RCC 7860 (cell line): Measurements from ENCODE around the gene BTN1A1.
"Not testable (repeated sequence)": the region's sequence is repeated elsewhere in the genome, so short reads cannot be mapped to it uniquely, and the experiment has no call there.

ENCODE experiments used
- DNase-seq: peaks from one replicate; pipeline ENCODE4 v3.0.0-alpha.2; 2015; ENCODE audit warnings: low spot score
- FAIRE-seq: peaks from 2 replicates; lab custom pipeline; 2012; peaks lifted over from hg19 to GRCh38; lab: Jason Lieb, UNC

The BTN1A1 gene

GRCh38 chr6:26507658-26508057, 7.6 kb downstream of the BTN1A1 start:
- DNase-seq (no peak), FAIRE-seq (no peak)

GRCh38 chr6:26511033-26511432, 10.9 kb downstream of the BTN1A1 start:
- not testable (repeated sequence) for FAIRE-seq
- DNase-seq = peak; percentile 35

- DNase-seq = no peak
Observed at GRCh38 chr6:26514984-26515383, 14.9 kb downstream of the BTN1A1 start.

GRCh38 chr6:26516481-26517427, 16.7 kb downstream of the BTN1A1 start:
- FAIRE-seq = no peak

More at GRCh38 chr6:26514984-26515383, 14.9 kb downstream of the BTN1A1 start:
- FAIRE-seq = no peak

GRCh38 chr6:26519359-26519758, 19.3 kb downstream of the BTN1A1 start:
- FAIRE-seq (no peak), DNase-seq (no peak)

More at GRCh38 chr6:26516481-26517427, 16.7 kb downstream of the BTN1A1 start:
- DNase-seq = no peak

GRCh38 chr6:26520237-26520849, 20.2 kb downstream of the BTN1A1 start:
- DNase-seq (no peak), FAIRE-seq (no peak)

- peak; percentile 68 for DNase-seq
- no peak for FAIRE-seq
Observed at GRCh38 chr6:26520850-26521599, 20.9 kb downstream of the BTN1A1 start.

GRCh38 chr6:26521600-26522391, 21.7 kb downstream of the BTN1A1 start:
- no peak for FAIRE-seq
- DNase-seq = no peak

GRCh38 chr6:26522486-26523228, 22.6 kb downstream of the BTN1A1 start:
- not testable (repeated sequence) for DNase-seq, FAIRE-seq

- not testable (repeated sequence) for FAIRE-seq
Observed at GRCh38 chr6:26524314-26524713, 24.2 kb downstream of the BTN1A1 start.

GRCh38 chr6:26524722-26525370, 24.7 kb downstream of the BTN1A1 start:
- FAIRE-seq = no peak
- DNase-seq = no peak

More at GRCh38 chr6:26524314-26524713, 24.2 kb downstream of the BTN1A1 start:
- not testable (repeated sequence) for DNase-seq

- no peak for FAIRE-seq
Observed at GRCh38 chr6:26525838-26526237, 25.7 kb downstream of the BTN1A1 start.

GRCh38 chr6:26526928-26527327, 26.8 kb downstream of the BTN1A1 start:
- no peak for DNase-seq
- no peak for FAIRE-seq

More at GRCh38 chr6:26525838-26526237, 25.7 kb downstream of the BTN1A1 start:
- DNase-seq = no peak

- DNase-seq (no peak), FAIRE-seq (no peak)
Observed at GRCh38 chr6:26530203-26530602, 30.1 kb downstream of the BTN1A1 start.

- no peak for DNase-seq
- no peak for FAIRE-seq
Observed at GRCh38 chr6:26531897-26532296, 31.8 kb downstream of the BTN1A1 start.

GRCh38 chr6:26532699-26533531, 32.8 kb downstream of the BTN1A1 start:
- DNase-seq (peak; percentile 93), FAIRE-seq (peak; percentile 21)

GRCh38 chr6:26533532-26533931, 33.4 kb downstream of the BTN1A1 start:
- no peak for DNase-seq
- no peak for FAIRE-seq
